Duodenal mucosa (tissue), 2 donors: ENCODE measurements around the gene MEF2C.

Experiments
- H3K27ac ChIP-seq: one replicate; pipeline ENCODE4 v1.7.0; 2013; ENCODE audit warnings: low read depth, low read length
- H3K27me3 ChIP-seq, 2 donors: one replicate each; pipeline ENCODE4 v1.7.0; 2013; ENCODE audit warnings: low read length in 2 of 2, control low read depth in 1 of 2; ENCODE audit not compliant: insufficient read depth in 2 of 2, control insufficient read depth in 1 of 2
- H3K36me3 ChIP-seq, 2 donors: one replicate each; pipeline ENCODE4 v1.7.0; 2013; ENCODE audit warnings: low read length in 2 of 2, control low read depth in 1 of 2; ENCODE audit not compliant: insufficient read depth in 2 of 2, control insufficient read depth in 1 of 2
- H3K4me1 ChIP-seq, 2 donors: one replicate each; pipeline ENCODE4 v1.7.0; 2013; ENCODE audit warnings: low read length in 2 of 2, control low read depth in 1 of 2; ENCODE audit not compliant: insufficient read depth in 2 of 2, control insufficient read depth in 1 of 2
- H3K4me3 ChIP-seq, 2 donors: one replicate each; pipeline ENCODE4 v1.7.0; 2013; ENCODE audit warnings: low read length in 2 of 2, low read depth in 1 of 2
- H3K9ac ChIP-seq, 2 donors: one replicate each; pipeline ENCODE4 v1.7.0; 2013; ENCODE audit warnings: low read length in 2 of 2, low read depth in 1 of 2
- H3K9me3 ChIP-seq, 2 donors: one replicate each; pipeline ENCODE4 v1.7.0; 2013; ENCODE audit warnings: low read length in 2 of 2, control low read depth in 1 of 2; ENCODE audit not compliant: control insufficient read depth in 1 of 2

MEF2C gene

GRCh38 chr5:88770276-88771257 is 112.4 kb downstream of the MEF2C start:
- no peak overlapping the region for H3K27ac ChIP-seq
- H3K36me3 ChIP-seq, result peaks cover 0 to 4% of the 10 kb centered on the region in 2 donors

GRCh38 chr5:88769165-88769564 is 113.8 kb downstream of the MEF2C start:
- Histone ChIP-seq H3K27me3 (no peaks in the 10 kb centered on the region), H3K9ac (no peak overlapping the region), H3K9me3 (no peaks in the 10 kb centered on the region), H3K4me1 (no peaks in the 10 kb centered on the region), H3K36me3 (peaks cover 0 to 4% of the 10 kb centered on the region in 2 donors), H3K27ac (no peak overlapping the region), H3K4me3 (no peak overlapping the region)

More at GRCh38 chr5:88770276-88771257, 112.4 kb downstream of the MEF2C start:
- H3K9ac ChIP-seq, result no peak overlapping the region
- H3K4me1 ChIP-seq, result no peaks in the 10 kb centered on the region
- H3K9me3 ChIP-seq, result no peaks in the 10 kb centered on the region
- no peaks in the 10 kb centered on the region for H3K27me3 ChIP-seq
- no peak overlapping the region for H3K4me3 ChIP-seq

- Histone ChIP-seq H3K27me3 (no peaks in the 10 kb centered on the region), H3K36me3 (peaks cover 0 to 4% of the 10 kb centered on the region in 2 donors), H3K4me3 (no peak overlapping the region), H3K9me3 (no peaks in the 10 kb centered on the region), H3K9ac (no peak overlapping the region), H3K4me1 (no peaks in the 10 kb centered on the region), H3K27ac (no peak overlapping the region)
Observed at GRCh38 chr5:88768411-88768810, 114.6 kb downstream of the MEF2C start.

GRCh38 chr5:88765798-88766197 is 117.2 kb downstream of the MEF2C start:
- Histone ChIP-seq H3K27me3 (no peaks in the 10 kb centered on the region), H3K9ac (no peak overlapping the region), H3K4me3 (no peak overlapping the region), H3K27ac (no peak overlapping the region), H3K9me3 (no peaks in the 10 kb centered on the region), H3K36me3 (no peaks in the 10 kb centered on the region), H3K4me1 (no peaks in the 10 kb centered on the region)

- Histone ChIP-seq H3K27me3 (no peaks in the 10 kb centered on the region), H3K36me3 (no peaks in the 10 kb centered on the region), H3K27ac (no peak overlapping the region), H3K4me3 (no peak overlapping the region), H3K9ac (no peak overlapping the region), H3K9me3 (no peaks in the 10 kb centered on the region), H3K4me1 (no peaks in the 10 kb centered on the region)
Observed at GRCh38 chr5:88765171-88765570, 117.8 kb downstream of the MEF2C start.

DNA sequence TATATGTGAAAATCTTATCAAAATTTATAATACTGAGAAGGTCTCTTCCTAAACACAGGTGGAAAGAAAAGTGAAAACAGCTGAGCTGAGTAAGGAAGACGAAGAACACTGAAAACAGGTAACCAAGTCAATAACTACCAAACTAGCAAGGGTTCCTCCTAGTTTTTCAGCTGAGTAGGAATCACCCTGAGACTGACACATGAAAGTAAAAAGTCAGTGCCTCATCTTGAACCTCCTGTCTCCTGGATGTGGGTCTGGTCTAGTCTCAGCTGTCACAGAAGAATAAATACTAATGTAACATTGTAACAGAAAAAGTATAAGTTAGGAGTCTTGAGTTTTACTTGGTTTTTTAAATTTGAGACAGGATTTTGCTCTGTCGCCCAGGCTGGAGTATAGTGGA is 121.0 kb downstream of the MEF2C start:
- Histone ChIP-seq H3K27me3 (no peaks in the 10 kb centered on the region), H3K9me3 (no peaks in the 10 kb centered on the region), H3K4me1 (no peaks in the 10 kb centered on the region), H3K4me3 (no peak overlapping the region), H3K36me3 (no peaks in the 10 kb centered on the region), H3K9ac (no peak overlapping the region), H3K27ac (no peak overlapping the region)

DNA sequence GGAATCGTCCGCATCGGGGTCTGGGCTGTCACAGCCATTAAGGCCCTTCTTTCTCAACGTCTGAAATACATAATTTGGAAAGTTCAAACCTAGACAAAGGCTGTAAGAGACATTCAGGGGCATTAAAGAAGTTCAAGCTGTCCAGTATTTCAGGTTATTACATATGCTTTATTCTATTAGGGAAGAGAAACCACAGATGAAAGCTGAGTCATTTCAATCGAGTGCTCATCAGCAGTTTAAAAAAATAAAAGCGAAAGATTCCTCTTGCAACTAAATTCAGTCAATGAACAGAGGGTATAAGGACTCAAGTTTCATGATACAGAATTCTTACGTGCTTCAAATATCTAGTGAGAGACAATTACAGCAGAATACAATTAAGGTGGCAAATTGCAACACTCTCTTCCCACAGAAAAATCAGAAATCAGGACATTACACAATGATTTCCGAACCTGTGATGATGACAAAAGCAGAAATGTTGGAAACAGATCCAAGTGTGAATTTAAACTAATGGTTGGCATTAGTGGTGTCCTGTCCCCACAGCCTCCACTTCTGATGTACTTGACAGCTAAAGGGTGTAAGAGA is 121.6 kb downstream of the MEF2C start:
- H3K27ac ChIP-seq, result no peak overlapping the region
- H3K27me3 ChIP-seq, result no peaks in the 10 kb centered on the region

GRCh38 chr5:88760527-88760926 is 122.5 kb downstream of the MEF2C start:
- Histone ChIP-seq H3K9ac (no peak overlapping the region), H3K4me1 (no peaks in the 10 kb centered on the region), H3K27me3 (no peaks in the 10 kb centered on the region), H3K27ac (no peak overlapping the region), H3K4me3 (no peak overlapping the region), H3K9me3 (no peaks in the 10 kb centered on the region), H3K36me3 (no peaks in the 10 kb centered on the region)

More for the DNA sequence above, 121.6 kb downstream of the MEF2C start:
- Histone ChIP-seq H3K4me3 (no peak overlapping the region), H3K4me1 (no peaks in the 10 kb centered on the region), H3K9ac (no peak overlapping the region), H3K36me3 (no peaks in the 10 kb centered on the region), H3K9me3 (no peaks in the 10 kb centered on the region)

- no peaks in the 10 kb centered on the region for H3K27me3 ChIP-seq
- no peaks in the 10 kb centered on the region for H3K36me3 ChIP-seq
- no peaks in the 10 kb centered on the region for H3K9me3 ChIP-seq
- no peak overlapping the region for H3K9ac ChIP-seq
- H3K4me3 ChIP-seq, result no peak overlapping the region
- no peak overlapping the region for H3K27ac ChIP-seq
- no peaks in the 10 kb centered on the region for H3K4me1 ChIP-seq
Observed at GRCh38 chr5:88758591-88758990, 124.4 kb downstream of the MEF2C start.

DNA sequence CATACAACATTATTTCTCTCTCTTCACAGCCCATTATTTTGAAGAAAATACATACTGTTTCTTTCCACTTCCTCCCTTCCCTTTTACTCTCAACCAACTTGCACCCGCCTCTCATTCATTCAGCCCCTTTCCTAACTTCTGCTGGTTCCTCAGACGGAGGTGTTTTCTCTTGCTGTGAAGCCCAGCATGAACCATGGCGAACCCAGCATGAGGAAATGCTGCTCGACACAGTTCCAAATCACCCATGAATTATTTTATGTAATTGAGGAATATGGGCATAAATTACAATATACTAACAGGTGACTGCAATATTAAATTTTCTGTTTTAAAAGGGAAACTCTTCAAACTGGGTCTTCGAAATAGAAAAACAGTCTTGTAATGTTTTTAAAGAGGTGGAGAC is 124.8 kb downstream of the MEF2C start:
- no peak overlapping the region for H3K4me3 ChIP-seq
- H3K36me3 ChIP-seq, result no peaks in the 10 kb centered on the region
- H3K9ac ChIP-seq, result no peak overlapping the region
- H3K27me3 ChIP-seq, result no peaks in the 10 kb centered on the region
- no peaks in the 10 kb centered on the region for H3K4me1 ChIP-seq
- no peaks in the 10 kb centered on the region for H3K9me3 ChIP-seq
- no peak overlapping the region for H3K27ac ChIP-seq
